GM12874 (cell line): ENCODE data around the gene SGTB.

ENCODE experiments used
- CTCF ChIP-seq: IDR thresholded peaks from 2 replicates; pipeline ENCODE4 v1.5.1; 2011; ENCODE audit warnings: low read depth, mild to moderate bottlenecking, control low read depth, low read length, moderate library complexity; ENCODE audit not compliant: insufficient read depth

Gene SGTB

GRCh38 chr5:65707663-65708062, 14.2 kb downstream of the SGTB start:
- TF ChIP-seq CTCF: no peak

- TF ChIP-seq CTCF: no peak
These were observed 17.2 kb downstream of the SGTB start for GRCh38 chr5:65704621-65705239.

GRCh38 chr5:65702036-65702435, 19.9 kb downstream of the SGTB start:
- TF ChIP-seq CTCF: no peak

GRCh38 chr5:65699338-65699737, 22.6 kb downstream of the SGTB start:
- TF ChIP-seq CTCF: no peak

GRCh38 chr5:65696892-65697291, 25.0 kb downstream of the SGTB start:
- no peak for TF ChIP-seq CTCF

- TF ChIP-seq CTCF: no peak
These were observed 26.0 kb downstream of the SGTB start for GRCh38 chr5:65695896-65696295.

- no peak for TF ChIP-seq CTCF
These were observed 26.6 kb downstream of the SGTB start for GRCh38 chr5:65695162-65695755.
